ENCODE results near the gene IFT74.

The IFT74 gene

GRCh38 chr9:26973989-26974388 lies 17.8 kb downstream of the IFT74 start:
- no peak for DNase-seq (ENCODE audit: low read depth in 2 of 2, low spot score in 1 of 2)

GRCh38 chr9:26974927-26975326 lies 18.7 kb downstream of the IFT74 start:
- DNase-seq (ENCODE audit: low read depth in 2 of 2, low spot score in 1 of 2), result no peak

GRCh38 chr9:26975728-26976707 lies 19.8 kb downstream of the IFT74 start:
- DNase-seq (ENCODE audit: low read depth in 2 of 2, low spot score in 1 of 2), result no peak

- DNase-seq (ENCODE audit: low read depth in 2 of 2, low spot score in 1 of 2), result no peak
Measured at GRCh38 chr9:26983340-26983739, 27.1 kb downstream of the IFT74 start.

GRCh38 chr9:26995810-26996209 lies 39.6 kb downstream of the IFT74 start:
- DNase-seq (ENCODE audit: low read depth in 2 of 2, low spot score in 1 of 2), result no peak

GRCh38 chr9:27003426-27004077 lies 47.3 kb downstream of the IFT74 start:
- DNase-seq (ENCODE audit: low read depth in 2 of 2, low spot score in 1 of 2), result no peak

- no peak for DNase-seq (ENCODE audit: low read depth in 2 of 2, low spot score in 1 of 2)
Measured at GRCh38 chr9:27005491-27005890, 49.3 kb downstream of the IFT74 start, which contains the start of gene LRRC19. LRRC19 (minus strand) TSS chr9:27005672; CDS start chr9:26999694, 5,978 bp downstream.

GRCh38 chr9:27019589-27019988 lies 63.4 kb downstream of the IFT74 start:
- no peak for DNase-seq (ENCODE audit: low read depth in 2 of 2, low spot score in 1 of 2)

GRCh38 chr9:27022920-27023319 lies 66.7 kb downstream of the IFT74 start:
- no peak for DNase-seq (ENCODE audit: low read depth in 2 of 2, low spot score in 1 of 2)

- no peak for DNase-seq (ENCODE audit: low read depth in 2 of 2, low spot score in 1 of 2)
Measured at GRCh38 chr9:27029186-27029585, 73.0 kb downstream of the IFT74 start.

GRCh38 chr9:27033815-27034403 lies 77.7 kb downstream of the IFT74 start:
- no peak for DNase-seq (ENCODE audit: low read depth in 2 of 2, low spot score in 1 of 2)

- DNase-seq (ENCODE audit: low read depth in 2 of 2, low spot score in 1 of 2), result no peak
Measured at GRCh38 chr9:27037499-27037898, 81.3 kb downstream of the IFT74 start.

GRCh38 chr9:27041746-27042145 lies 85.5 kb downstream of the IFT74 start:
- DNase-seq (ENCODE audit: low read depth in 2 of 2, low spot score in 1 of 2), result no peak

GRCh38 chr9:27042476-27042875 lies 86.3 kb downstream of the IFT74 start:
- DNase-seq (ENCODE audit: low read depth in 2 of 2, low spot score in 1 of 2), result no peak

- DNase-seq (ENCODE audit: low read depth in 2 of 2, low spot score in 1 of 2), result no peak
Measured at GRCh38 chr9:27043176-27043575, 87.0 kb downstream of the IFT74 start.

GRCh38 chr9:27047136-27047535 lies 90.9 kb downstream of the IFT74 start:
- no peak for DNase-seq (ENCODE audit: low read depth in 2 of 2, low spot score in 1 of 2)

- DNase-seq (ENCODE audit: low read depth in 2 of 2, low spot score in 1 of 2), result no peak
Measured at GRCh38 chr9:27053369-27054022, 97.3 kb downstream of the IFT74 start.

GRCh38 chr9:27054125-27054524 lies 97.9 kb downstream of the IFT74 start:
- DNase-seq (ENCODE audit: low read depth in 2 of 2, low spot score in 1 of 2), result no peak

- no peak for DNase-seq (ENCODE audit: low read depth in 2 of 2, low spot score in 1 of 2)
Measured at GRCh38 chr9:27054841-27055240, 98.6 kb downstream of the IFT74 start.

- no peak for DNase-seq (ENCODE audit: low read depth in 2 of 2, low spot score in 1 of 2)
Measured at GRCh38 chr9:27059412-27059811, 103.2 kb downstream of the IFT74 start.

GRCh38 chr9:27059907-27060306 lies 103.7 kb downstream of the IFT74 start:
- DNase-seq (ENCODE audit: low read depth in 2 of 2, low spot score in 1 of 2), result no peak
